ENCODE measurements around the gene FFAR2.
"Not testable (repeated sequence)": the region's sequence is repeated elsewhere in the genome, so short reads cannot be mapped to it uniquely, and the experiment has no call there.

The FFAR2 gene

DNA sequence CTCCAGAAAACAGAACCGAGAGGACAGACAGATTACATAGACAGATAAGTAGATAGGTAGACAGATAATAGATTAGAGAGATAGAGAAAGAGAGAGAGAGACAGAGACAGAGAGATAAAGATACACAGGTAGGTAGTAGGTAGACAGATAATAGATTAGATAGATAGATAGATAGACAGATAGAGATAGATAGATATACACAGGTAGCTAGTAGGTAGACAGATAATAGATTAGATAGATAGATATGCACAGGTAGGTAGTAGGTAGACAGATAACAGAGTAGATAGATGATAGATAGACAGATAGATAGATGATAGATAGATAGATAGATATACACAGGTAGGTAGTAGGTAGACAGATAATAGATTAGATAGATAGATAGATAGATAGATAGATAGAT is 10.1 kb downstream of the FFAR2 start:
- no peak for DNase-seq

DNA sequence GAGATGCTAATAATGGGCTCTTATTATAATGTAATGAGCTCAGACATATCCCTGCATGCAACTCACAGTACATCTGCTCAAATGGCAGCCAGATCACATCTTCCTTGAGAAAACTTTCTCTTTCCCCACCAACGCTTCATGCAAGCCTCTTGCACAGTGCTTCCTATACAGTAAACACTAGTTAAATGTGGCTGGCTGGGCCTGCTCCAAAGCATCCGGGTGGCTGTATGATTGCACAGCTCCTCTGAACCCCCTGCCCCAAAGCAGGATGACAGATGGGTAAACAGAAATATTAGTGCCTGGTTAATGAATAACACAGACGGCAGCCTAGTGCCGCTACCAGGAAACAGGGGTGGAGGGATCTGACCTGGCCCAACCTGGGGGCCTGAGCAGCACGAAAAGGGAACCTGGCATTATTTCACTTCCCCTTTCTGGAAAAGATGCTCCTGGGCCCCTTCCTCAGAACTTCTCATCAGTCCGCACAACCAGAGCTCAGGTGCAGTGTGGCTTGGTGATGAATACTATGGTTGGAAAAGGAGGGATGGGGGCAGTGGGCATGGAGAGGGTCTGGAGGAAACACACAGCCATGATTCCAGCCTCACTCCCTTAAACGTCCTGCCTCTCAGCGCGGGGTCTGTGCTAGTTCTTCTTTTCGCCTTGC is 10.8 kb downstream of the FFAR2 start:
- DNase-seq, result no peak

DNA sequence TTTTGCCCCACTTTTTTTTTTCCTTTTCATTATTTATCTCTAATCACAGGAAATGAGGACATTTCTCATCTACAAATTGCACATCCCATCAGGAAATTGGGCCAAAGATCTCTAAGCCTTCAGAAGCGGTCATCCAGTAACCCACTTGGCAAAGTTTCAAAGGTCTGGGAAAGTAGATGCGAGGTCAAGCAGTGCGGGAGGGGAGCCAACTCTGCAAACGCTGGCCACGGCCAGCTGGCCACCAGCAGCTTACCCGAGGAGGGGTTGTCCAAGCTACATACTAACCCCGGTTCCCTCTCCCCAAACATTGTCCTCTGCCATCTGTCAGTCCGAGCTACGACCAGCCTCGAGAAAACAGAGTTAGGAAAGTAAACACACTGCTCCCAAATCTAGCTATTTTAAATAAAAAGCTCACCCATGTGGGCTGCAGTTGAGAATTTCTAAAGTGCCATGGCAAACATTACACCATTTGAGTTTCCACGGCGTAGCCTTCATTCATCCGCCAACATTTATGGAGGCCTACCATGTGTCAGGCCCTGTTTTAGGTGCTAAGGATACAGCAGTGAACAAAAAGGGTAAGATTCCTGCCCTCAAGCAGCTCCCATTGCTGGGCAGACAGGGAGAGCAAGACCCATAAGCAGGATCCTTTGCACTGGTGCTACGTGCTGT is 11.5 kb downstream of the FFAR2 start:
- DNase-seq, result no peak

DNA sequence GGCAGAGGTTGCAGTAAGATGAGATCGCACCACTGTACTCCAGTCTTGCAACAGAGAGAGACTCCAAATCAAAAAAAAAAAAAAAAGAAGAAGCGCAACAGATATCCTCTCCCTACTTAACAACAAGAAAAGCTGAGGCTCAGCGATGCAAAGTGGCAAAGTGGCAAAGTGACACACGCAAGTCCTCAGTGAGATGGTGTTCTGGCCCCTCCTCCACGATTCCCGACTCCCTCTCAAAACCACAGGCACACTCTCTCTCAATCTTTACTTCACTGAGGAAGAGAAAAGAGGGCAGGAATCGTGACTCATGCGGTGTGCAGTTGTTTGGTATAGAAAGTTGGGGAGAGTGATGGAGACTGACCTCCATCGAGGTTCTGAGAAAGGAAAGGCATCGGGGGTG is 12.6 kb downstream of the FFAR2 start:
- no peak for DNase-seq

DNA sequence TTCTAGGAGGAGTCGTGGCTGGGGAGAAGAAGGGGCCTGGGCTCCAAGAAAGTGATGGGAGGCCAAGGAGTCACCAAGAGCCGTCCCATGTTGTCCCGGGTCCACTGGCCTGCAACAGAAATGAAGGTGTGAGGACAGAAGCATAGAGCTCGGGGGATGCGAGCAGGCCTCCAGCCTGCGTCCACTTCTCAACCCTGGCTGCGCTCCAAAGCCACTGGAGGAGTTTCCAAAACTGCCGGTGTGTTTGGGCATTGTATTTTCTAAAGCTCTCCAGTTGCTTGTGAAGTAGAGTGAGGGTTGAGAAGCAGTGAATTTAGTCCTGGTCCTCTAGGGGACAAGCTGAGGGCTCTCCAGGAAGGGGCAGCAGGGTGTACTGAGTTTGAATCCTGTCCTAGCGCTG is 13.0 kb downstream of the FFAR2 start:
- DNase-seq, result no peak

DNA sequence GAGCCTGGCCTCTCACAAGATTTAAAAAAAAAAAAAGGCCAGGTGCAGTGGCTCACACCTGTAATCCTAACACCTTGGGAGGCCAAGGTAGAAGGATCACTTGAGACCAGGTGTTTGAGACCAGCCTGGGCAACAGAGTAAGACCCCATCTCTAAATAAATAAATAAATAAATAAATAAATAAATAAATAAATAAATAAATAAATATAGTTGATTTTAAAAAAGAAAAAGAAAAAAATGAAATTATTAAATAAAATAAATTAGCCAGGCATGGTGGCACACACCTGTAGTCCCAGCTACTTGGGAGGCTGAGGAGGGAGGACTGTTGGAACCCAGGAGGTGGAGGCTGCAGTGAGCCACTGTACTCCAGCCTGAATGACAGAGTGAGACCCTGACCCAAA is 13.7 kb downstream of the FFAR2 start:
- not testable (repeated sequence) for DNase-seq

DNA sequence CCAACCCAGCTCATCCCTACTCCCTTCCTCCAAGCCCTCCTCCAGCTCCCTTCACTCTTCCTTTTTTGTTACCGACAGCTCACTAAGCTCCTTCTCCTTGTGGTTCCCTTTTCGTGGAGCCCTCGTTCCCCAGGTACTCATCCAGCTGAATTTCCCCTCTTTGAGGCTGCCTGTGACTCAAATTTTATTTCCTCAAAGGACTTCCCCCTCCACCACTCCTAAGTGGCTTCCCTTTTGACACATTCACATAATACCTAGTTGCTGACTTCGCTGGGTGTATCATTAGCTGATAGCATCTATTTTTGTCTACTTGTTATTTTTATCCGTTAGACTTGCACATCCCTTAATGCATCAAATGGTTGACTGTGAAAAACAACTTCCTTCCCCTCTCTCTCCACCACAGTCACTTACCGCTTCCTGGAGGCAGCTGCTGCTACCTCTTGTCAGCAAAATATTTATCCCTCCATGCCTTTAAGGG is 14.5 kb downstream of the FFAR2 start:
- DNase-seq, result peak; percentile 35

DNA sequence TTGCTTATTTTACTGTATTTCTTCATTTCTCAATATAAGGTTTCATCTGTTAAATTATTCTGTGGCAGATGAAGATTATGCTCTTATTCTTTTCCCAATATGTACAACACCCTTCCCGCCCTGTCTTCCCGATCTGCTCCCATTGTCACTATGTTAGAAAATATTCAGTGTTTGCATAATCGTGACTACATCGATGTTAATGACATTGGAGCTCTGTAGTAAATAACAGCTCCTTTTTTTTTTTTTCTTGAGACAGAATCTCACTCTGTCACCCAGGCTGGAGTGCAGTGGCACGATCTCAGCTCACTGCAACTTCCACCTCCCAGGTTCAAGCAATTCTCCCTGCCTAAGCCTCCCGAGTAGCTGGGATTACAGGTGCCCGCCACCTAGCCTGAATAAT is 14.9 kb downstream of the FFAR2 start:
- not testable (repeated sequence) for DNase-seq

DNA sequence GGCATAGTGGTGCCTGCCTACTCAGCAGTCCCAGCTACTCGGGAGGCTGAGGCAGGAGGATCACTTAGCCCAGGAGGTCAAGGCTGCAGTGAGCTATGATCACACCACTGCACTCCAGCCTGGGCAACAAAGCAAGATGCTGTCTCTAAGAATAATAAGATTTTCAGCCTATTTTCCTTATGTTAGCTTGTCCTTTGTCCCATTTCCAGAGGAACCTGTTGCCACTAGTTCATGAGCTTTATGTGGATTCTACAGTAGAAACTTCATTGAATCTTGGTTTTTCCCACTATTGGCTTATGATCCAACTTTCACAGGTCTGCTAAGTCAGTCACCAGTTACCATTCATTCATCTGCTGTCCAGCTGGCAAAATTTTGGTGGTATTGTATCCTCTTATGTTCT is 18.2 kb downstream of the FFAR2 start:
- DNase-seq, result no peak

DNA sequence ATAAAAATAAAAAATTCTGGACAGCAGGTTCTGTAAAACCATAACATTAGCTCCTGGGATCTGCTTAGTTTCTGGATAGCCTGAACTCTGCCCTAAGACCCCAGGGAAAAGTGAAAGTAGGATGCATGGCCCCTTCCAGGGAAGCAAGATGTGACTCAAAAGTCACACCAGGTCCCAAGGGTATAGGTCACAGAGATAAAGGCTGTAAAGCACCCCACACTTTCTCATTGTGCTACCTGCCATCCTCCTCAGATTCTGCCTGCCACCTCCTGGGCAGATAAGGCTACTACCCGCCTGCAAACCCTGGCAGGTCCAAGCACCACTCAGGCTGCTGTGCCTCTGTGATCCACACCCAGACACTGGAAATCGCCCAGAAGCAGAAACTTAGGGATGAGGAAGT is 20.6 kb downstream of the FFAR2 start:
- DNase-seq, result peak; percentile 65

DNA sequence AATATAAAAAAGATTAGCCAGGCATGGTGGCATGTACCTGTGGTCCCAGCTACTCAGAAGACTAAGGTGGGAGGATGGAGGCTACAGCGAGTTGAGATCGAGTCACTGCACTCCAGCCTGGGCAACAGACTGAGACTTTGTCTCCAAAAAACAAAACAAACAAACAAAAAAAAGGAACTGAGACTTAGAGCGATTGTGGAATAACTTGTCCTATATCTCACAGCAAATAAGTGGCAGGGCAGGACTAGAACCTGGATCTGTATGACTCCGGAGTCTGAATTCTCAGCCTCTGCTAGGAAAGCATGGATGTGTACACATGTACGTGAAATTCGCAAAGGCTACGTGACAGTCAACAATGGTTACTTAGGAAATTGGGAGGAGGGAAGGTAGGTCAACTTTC is 22.1 kb downstream of the FFAR2 start:
- no peak for DNase-seq

DNA sequence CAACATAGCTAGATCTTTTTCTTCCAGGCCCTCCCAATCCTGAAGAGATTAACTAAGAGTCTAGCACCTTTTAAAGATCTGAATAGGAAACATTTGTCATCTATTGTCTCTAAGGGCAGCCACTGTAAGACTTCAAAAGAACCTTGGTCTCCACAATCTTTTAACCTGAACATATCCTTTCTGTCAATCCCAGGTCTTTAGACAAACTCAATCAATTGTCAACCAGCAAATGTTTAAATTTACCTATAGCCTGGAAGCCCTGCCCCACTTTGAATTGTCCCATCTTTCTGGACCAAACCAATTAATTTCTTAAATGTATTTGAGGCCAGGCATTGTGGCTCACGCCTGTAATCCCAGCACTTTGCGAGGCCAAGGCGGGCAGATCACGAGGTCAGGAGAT is 23.0 kb downstream of the FFAR2 start:
- DNase-seq, result not testable (repeated sequence)

DNA sequence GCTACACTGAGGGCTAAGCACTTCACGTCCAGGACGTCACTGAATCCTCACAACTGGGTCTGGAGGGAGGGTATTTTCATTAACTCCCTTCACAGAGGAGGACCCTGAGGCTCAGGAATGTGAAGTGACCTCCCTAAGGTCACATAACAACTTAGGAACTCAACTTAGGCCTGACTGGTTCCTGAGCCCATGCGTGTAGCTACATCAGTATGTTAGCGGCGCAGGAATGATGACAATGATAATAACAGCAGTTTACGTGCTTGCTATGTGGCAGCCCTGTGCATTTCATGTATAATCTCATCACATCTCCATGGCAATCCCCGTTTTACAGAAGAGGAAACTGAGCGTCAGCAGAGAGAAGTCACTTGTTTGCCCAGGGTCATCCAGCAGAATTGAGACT is 23.9 kb downstream of the FFAR2 start:
- DNase-seq, result no peak

DNA sequence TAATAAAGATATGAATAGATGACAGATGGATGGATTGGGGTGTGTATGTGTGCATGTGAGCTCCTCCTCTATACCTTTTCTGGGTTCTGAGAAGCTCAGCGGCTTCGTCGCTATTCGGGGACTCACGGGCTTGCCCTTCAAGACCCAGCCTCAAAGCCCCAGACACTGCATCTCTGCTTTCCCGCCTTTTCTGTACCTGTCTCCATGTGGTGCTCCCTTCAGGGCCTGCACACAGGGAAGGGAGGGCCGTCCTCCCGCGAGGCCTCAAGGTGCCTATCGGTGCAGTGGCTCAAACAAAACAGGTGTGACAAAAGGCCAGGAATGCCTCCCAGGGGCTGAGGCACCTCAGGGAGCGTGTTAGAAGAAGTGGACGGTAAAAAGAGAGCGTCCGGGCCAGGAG is 26.0 kb downstream of the FFAR2 start:
- DNase-seq, result no peak

DNA sequence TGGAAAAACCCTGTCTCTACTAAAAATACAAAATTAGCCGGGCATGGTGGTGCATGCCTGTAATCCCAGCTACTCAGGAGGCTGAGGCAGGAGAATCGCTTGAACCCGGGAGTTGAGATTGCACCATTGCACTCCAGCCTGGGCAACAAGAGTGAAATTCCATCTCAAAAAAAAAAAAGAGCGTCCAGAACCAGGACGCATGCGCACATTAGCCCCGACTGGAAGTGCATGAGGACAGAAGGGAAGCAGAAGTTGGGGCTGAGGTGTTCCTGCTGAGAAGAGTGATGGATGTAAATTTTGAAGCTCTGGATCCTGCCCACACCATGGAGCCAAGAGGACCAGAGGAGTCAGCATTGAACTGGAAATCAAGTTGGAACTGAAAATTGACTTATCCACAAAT is 26.5 kb downstream of the FFAR2 start:
- DNase-seq, result not testable (repeated sequence)

DNA sequence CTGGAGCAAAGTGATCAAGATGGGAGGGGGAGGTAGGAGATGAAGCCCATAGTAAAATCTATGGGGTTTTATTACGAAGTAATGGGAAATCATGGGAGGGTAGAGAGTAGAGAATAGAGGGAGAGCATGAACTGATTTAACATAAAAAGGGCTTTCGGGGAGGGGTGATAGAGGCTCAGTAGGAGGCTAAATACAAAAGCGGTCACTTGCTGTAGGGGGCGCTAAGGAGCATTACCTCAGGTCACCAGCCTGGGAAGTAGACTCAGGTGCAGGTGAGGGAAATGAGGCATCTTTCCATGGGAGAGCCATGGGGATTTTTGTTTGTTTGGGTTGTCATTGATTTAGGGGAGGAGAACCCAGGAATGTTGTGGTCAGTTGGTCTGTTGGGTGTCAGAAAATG is 28.1 kb downstream of the FFAR2 start:
- DNase-seq, result no peak

DNA sequence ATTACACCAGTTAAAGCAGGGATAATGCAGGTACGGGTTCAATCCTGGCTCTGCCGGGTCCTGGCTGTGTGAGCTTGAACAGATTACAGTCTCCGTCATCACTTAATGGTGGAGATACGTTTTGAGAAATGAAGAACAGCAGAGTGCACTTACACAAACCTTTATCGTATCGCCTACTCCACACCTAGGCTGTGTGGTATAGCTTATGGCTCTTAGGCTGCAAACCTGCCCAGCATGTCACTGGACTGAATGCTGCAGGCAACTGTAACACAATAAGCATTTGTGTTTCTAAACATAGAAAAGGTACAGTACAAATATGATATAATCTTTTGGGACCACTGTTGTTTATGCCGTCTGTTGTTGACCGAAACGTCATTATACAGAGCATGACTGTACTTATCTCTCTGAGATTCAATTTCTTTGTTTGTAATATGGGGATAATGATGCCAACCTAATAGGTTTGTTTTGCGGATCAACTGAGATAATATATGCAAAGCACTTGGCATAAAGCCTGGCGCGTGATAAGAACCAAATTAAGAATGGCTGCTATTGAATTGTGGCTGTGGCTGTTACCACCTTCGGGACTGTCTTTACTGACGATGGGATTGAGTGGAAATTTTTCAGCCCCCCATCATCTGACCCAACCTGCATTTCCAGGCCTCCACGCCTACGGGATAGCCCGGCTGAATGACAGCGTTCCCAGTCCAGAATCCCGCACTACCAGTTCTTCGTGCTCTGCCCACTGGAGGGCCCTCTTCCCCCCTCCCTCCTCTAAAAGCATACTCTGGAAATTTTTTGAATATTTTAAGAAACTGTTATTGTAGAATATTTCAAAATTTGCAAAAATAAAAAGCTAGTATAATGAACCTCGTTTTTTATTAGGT is 31.0 kb downstream of the FFAR2 start:
- no peak for DNase-seq

DNA sequence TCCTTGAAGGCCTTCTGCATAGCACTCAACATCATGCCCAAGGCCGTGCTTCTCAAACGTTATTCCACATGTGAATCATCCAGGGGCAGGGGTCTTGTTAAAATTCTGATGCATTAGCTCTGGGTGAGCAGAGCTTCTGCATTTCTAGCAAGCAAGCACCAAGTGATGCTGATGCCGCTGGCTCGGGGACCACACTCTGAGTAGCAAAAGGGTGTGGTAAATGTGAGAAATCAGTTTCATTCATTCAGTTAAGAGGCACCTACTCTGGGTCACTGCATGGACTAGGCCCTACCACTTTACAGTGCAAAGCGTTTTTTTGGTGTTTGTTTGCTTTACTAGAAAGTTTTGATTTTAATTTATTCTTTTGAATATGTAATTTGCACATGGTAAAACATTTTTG is 35.0 kb downstream of the FFAR2 start:
- no peak for DNase-seq

DNA sequence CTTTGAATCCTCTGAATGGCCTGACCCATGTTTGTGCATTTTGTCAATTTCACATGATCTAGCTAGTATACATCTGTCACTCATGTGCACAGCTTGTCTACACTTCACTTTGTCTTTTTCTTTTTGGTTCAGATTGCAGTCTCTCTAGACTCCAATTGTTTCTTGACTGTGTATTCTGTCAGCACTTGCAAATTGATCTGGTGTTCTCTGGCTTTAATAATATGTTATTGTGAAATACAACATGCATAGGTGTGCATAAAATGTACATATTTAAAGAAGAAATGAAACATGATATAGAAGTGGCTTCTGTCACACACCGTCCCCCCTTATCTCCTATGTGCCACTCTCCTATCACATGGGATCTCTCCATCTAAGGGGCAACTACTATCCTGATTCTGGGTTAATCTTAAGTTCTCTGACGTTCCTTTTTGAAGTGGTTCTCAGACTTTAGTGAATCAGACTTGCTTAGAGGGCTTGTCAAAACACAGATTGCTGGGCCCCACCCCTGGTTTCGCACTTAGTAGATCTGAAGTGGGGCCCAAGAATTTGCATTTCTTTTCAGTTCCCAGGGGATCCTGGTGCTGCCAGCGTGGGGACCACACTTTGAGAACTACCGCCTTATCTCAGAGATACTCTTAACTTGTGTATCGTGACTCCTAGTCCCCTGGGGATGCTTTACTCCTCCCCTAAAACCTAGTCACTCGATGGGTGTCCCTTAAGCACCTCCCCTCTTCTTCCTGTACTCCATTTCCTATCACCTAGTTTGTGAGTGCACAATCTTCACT is 36.4 kb downstream of the FFAR2 start:
- no peak for DNase-seq

DNA sequence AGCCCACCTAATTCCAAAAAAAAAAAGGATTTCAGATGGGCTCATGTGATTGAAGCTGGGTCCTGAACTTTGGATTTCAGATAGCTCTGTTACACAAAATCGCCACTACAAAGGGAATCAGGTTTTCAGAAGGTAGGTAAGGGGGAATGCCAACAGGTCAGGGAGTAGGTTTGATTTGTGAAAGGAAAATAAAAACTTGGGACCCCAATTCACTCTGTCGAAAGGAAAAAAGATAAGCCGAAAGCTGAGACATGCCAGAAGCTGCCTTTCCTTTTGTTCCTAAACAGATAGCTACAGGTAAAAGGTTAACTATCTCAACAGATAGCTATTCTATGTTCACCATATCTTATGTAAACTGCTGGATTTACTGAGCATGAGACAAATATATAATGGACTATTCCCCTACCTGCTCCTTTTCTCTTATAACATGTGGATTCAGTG is 38.2 kb downstream of the FFAR2 start:
- no peak for DNase-seq

DNA sequence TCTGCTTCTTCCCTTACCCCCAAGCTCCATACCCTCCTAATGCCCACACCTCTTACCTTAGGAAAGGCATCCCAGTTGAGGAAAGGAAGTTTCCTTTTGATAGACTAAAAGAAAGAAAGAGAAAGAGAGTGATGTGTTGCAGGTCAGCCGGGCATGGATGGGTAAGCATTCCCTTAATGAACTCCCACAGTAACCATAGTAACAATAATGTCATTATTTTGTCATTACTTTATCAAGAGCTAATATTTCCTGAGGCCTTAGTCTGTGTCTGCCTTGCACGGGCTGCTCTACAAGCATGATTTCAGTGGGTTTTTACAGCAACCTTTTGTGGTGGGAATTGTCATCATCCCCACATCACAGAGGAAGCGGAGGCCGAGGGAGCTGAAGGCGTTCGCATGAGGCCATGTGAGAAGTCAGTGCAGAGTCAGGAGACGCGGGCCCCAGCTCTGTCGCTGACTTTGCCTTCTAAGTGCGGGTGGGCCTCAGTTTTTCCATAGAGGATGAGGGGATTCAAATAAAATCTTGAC is 39.7 kb downstream of the FFAR2 start:
- DNase-seq, result no peak

DNA sequence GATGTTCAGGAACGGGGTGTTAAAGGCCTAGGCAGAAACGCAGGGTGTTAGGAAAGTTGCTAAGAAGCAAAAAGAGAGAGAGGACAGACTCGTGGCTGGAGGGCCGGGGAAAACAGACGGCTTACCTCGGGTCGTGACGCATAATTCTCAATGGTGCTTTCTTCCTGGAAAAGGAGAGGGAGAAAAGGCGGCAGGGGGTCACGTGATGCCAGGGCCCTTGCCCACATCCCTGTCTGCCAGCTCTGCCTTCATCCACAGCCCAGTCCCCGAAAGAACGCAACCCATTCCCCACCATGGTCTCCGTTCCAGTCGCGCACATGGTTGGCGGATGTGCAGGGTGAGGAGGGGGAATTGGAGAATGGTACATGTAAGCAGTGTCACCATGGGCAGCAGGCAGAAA is 40.6 kb downstream of the FFAR2 start:
- DNase-seq, result no peak

DNA sequence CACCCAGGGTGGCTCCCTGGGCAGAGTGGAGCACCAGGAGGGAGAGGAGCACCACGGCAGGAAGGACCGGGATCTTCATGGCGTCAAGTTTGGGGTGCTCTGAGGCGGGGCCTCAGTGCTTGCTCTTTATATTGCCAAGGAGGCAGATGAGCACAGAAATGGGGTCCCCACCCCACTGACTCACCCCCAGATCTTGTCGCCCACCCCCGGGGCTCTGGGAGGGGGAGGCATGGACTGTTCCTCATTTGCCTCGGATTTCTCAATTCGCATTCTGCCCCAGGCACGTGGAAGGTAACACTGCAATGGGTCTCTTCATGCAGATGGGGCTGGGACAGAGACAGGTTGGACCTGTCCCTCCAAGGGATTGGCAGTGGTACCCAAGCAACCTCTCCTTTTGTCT is 42.3 kb downstream of the FFAR2 start, which contains the start of gene KRTDAP:
Gene KRTDAP (minus strand): TSS at position 101 of the 400 bp plus-strand sequence. CDS start 22 bp downstream, at position 79.
- no peak for DNase-seq
